DMS53 treated with DMSO at 0.1 percent for 48 hours (cell line): Measurements from ENCODE around the gene WNT11.

ENCODE experiments used
- DNase-seq: peaks from one replicate; lab custom pipeline; 2025; ENCODE audit not compliant: unreplicated experiment; lab: John Stamatoyannopoulos, UW

The WNT11 gene

DNA sequence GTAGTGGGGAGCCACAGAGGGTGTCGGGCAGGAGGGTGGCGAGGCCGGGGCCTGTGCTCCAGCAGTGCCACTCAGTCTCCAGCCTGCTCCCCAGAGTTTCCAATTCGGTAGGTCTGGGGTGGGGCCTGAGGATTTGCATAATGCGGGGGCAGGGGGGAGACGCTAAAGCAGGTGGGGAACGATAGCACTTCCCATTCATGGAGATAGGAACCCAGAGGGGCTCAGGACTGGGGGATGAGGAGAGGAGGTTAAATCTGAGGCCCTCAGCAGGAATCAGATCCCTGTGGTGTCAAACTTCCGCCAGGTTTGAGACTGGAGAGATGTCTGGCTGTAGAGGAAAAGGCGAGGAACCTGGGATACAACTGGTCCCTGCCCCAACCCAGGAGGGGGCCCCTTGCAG lies 29.8 kb downstream of the WNT11 start:
- no peak for DNase-seq

- no peak for DNase-seq
These were observed 30.5 kb downstream of the WNT11 start for GRCh38 chr11:76175783-76176182.

- DNase-seq: no peak
These were observed 32.0 kb downstream of the WNT11 start for GRCh38 chr11:76174330-76174729.

GRCh38 chr11:76173663-76174062 lies 32.6 kb downstream of the WNT11 start:
- no peak for DNase-seq

DNA sequence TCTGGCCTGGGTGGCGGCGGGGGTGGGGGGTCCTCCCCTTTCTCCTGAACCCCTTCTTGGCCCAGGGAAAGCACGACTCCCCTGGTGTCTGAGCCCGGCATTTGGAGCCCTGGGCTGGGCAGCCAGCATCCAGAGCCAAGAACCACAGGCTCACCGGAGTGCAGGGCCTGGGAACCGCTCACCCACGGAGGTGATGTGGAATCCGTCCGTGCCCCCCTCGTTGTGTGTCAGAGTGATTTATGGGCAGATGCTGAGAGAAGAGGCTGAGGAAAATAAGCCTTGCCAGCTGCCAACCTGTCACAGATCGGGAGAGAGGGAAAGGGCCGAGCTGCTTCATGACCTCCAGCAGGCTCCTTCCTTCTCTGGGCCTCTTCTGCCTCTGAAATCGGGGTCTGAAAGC lies 33.7 kb downstream of the WNT11 start:
- DNase-seq: no peak

- DNase-seq: no peak
These were observed 35.8 kb downstream of the WNT11 start for GRCh38 chr11:76170468-76170867.

DNA sequence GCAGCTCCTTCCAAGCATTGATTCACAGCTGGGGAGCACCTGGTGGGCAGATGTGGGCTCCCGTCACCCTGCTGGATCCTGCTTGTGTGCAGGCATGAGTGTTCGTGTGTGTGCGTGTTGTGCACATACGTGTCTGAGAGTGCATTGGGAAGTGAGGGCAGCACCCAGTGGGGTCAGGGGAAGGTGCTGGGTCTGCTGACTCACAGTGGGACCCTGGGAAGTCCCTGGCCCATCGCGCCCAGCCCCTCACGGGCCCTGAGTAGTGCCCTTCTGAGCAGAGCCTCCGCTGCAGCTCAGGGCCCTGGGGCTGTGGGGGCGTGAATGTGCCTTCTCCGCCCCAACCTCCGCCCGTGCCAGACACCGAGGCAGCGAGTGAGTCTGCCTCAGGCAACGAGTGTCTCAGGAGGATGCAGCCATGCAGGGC lies 36.8 kb downstream of the WNT11 start:
- no peak for DNase-seq

- no peak for DNase-seq
These were observed 38.7 kb downstream of the WNT11 start for GRCh38 chr11:76167590-76167989.

DNA sequence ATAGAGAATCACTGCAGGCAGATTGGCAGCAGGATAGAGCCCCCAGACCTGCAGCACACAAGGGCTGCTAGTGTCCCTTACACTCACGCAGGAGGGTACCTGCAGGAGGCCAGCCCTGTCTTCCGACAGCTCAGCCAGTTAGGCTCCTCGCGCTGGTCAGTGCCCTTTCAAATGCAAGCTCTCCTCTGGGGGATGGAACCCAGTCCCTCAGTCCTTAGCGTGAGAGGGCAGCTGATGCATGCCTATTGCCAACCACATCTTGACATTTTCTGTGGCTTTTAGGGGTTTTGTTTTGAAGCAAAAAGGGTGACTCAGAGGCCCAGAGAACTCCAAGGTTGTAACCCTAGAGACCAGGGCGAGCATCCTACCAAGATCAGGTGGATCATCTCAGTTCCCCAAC lies 40.0 kb downstream of the WNT11 start:
- no peak for DNase-seq

GRCh38 chr11:76164861-76165751 lies 41.2 kb downstream of the WNT11 start:
- DNase-seq: no peak

DNA sequence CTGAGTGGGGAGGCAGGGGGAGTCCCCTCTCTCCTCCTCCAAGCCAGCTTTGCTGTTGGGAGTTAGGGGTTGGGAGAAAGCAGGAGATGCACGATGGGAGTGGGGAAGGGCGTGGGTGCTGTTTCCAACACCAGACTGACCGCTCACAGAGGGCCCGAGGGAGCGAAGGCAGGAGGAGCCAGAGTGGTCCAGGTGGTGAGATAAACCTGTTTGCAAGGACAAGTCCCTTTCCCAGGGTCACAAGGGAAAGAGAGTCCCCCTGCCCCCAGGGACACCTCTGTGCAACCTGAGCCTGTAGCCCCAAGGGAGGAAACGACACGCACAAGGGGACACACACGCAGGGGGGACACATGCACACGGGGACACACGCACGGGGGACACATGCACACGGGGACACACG lies 42.2 kb downstream of the WNT11 start:
- no peak for DNase-seq

DNA sequence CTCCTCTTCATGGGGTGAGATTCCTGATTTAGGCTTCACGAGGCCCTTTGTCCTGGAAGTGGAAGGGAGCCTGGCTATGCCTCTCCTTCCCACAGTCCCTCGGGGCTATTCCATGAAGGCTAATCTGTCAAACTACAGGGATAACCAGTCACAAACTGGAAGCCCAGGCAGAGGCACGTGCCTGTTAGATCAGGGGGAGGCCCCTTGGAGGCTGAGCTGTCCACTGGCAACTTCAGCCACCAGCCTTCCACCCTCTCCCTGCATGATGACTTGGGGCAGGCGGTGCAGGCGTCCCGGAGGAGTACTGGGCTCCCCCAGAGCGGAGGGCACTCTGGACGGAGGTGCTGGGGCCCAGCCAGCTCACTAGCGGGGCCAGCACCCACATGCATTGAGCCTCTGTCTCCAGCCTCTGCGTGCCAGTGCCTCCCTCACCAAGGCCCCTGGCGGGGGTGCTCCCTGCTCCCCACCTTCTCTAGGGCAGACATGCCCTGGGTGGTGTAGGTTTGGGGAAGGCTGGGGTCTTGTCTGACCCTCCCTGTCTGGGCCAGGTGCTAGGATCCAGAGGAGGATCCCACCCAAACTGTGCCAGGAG lies 42.9 kb downstream of the WNT11 start:
- DNase-seq: no peak

GRCh38 chr11:76162336-76163288 lies 43.7 kb downstream of the WNT11 start:
- no peak for DNase-seq

- DNase-seq: no peak
These were observed 44.9 kb downstream of the WNT11 start for GRCh38 chr11:76161261-76161961.

DNA sequence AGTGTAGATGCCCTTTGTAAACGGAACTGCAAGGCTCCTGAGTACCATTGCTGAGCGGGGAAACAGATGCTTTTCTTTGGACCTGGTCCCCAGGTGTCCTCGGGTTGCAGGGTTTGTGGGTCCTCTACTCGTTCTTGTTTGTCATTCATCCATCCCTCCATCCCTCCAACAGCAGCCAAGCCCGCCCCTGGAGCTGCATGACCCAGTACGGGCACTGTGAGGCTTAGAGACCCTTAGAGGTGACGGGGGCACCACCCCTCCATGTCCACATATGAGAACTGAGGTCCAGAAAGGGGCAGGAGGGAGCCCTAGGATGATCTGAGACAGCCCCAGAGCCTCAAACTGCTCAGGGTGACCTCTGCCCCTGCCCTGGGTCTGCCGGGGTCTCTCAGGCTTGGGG lies 45.4 kb downstream of the WNT11 start:
- no peak for DNase-seq

GRCh38 chr11:76159983-76160661 lies 46.2 kb downstream of the WNT11 start:
- no peak for DNase-seq

DNA sequence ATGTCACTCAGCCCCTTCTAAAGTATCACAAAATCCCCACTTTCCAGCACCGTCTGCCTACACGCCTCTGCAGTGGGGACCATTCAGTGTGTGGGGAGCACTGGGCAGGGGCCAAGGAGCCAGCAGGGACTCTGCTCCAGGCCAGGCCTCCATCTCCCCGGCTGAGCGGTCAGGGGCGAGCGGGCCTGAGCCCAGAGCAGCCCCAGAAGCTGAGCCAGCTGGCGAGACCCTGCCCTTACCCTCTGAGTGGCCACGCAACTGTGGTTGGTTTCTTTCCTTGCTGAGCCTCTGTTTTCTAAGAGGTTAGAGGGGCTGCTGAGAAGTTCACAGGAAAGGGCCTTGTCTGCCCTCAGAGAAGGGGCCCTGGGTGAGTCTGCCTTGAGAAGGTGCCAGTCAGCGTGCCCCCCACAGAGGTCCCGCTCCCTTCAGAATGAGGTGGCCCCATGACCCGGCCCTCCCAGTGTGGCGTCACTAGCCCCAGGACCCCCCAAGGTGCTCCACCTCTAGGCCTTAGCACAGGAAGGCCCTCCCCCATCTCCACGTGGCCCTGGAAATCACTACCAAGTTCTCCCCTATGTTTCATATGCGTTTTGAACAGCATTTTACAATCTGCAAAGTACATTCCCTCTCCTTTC lies 46.9 kb downstream of the WNT11 start:
- no peak for DNase-seq

DNA sequence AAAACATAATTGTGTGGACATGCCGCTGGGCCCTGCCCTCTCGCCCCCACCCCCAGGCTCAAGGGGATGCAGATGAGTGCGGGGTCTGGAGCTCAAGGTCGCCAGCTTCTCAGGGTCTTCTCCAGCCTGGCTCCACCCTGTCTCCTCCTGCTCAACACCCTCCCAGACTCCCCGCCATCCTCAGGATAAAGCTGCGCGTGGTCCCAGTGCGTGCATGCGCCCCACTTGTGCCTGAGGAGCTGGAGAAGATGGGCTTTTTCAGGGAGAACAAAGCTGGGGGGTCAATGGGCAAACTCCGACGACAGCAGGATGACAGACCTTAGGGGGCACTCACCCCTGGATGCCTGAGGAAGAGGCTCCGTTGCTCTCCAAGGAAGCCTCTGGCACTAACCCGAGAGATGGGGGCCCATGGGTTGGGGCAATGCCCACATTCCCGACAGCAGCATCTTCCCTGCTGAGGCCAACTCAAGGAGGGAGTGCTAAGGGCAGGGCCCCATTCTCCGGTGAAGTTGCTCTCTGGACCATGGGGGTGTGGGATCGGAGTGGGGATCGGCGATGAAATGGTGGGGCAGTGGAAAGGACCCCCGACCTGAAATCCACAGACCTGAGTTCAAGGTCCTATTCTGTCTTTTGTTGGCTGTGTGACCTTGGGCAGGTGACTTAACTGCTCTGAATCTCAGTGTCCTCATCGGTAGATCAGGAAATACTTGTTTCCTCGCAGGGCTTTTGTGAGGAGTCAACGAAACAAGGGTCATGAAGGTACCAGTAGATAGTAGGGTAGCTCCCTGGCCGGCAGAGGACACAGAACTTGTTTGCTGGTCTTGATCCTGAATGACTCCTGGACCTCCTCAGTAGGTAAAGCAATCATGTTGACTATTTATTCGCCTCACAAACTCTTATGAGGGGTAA lies 47.7 kb downstream of the WNT11 start:
- DNase-seq: no peak

DNA sequence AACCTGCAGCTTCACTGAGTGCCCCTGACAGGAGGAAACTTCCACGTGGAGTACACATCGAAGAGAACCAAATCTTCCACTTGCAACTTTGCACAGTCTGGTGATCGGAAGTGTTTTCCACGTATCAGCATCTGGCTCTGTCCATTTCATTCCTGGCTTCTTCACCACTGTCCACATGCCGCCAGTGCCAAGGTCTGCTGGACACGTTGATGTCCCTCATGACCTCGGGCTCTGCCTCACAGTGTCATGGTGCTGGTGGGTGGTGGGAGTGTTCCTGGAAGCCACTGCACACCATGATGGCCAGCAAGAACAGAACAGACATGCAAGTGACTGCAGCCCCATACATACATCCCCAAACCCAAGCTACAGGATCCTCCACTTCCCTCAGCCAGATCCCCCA lies 48.4 kb downstream of the WNT11 start:
- DNase-seq: no peak
